Liver (tissue), 9 donors: ENCODE measurements around the gene RPTOR. TPM values are rescaled to one million over a fixed set of nuclear protein-coding genes. Genes with fewer than 3 reads are reported as not detected.

Experiments
- DNase-seq: peaks from one replicate; pipeline ENCODE4 v3.0.0-alpha.2; 2017; ENCODE audit warnings: low spot score
- H3K27ac ChIP-seq, 2 donors: one replicate each; pipeline ENCODE4 v1.7.0; 2013; ENCODE audit warnings: inconsistent platforms in 2 of 2, low read length in 2 of 2, control low read depth in 1 of 2, low read depth in 1 of 2, mild to moderate bottlenecking in 1 of 2
- H3K27me3 ChIP-seq, 4 donors: one replicate each; pipeline versions ENCODE4 v1.6.1 to v1.7.0; 2013; ENCODE audit warnings: low read length in 3 of 4, inconsistent platforms in 1 of 4, mild to moderate bottlenecking in 1 of 4, moderate library complexity in 1 of 4; ENCODE audit not compliant: control insufficient read depth in 4 of 4, insufficient read depth in 4 of 4
- H3K36me3 ChIP-seq, 4 donors: one replicate each; pipeline versions ENCODE4 v1.6.1 to v1.7.0; 2013; ENCODE audit warnings: low read length in 3 of 4, mild to moderate bottlenecking in 3 of 4, low read depth in 1 of 4, moderate library complexity in 1 of 4; ENCODE audit not compliant: control insufficient read depth in 4 of 4, insufficient read depth in 3 of 4
- H3K4me1 ChIP-seq, 4 donors: one replicate each; pipeline versions ENCODE4 v1.6.1 to v1.7.0; 2013; ENCODE audit warnings: low read length in 3 of 4, mild to moderate bottlenecking in 3 of 4, moderate library complexity in 1 of 4; ENCODE audit not compliant: control insufficient read depth in 4 of 4, insufficient read depth in 4 of 4
- H3K4me3 ChIP-seq, 3 donors: one replicate each; pipeline versions ENCODE4 v1.6.1 to v1.7.0; 2013; ENCODE audit warnings: low read length in 3 of 3, control low read depth in 1 of 3, low read depth in 1 of 3, mild to moderate bottlenecking in 1 of 3
- H3K9ac ChIP-seq, 2 donors: one replicate each; pipeline ENCODE4 v1.7.0; 2013; ENCODE audit warnings: low read length in 2 of 2, mild to moderate bottlenecking in 2 of 2, moderate library complexity in 2 of 2, control low read depth in 1 of 2, low read depth in 1 of 2
- H3K9me3 ChIP-seq, 4 donors: one replicate each; pipeline versions ENCODE4 v1.6.1 to v1.7.0; 2013; ENCODE audit warnings: low read length in 3 of 4; ENCODE audit not compliant: control insufficient read depth in 4 of 4
- ATF3 ChIP-seq: IDR thresholded peaks from 2 replicates; pipeline ENCODE4 v1.6.1; 2016; ENCODE audit warnings: antibody characterized with exemption
- EGR1 ChIP-seq, 2 donors: IDR thresholded peaks; 2 replicates each; pipeline ENCODE4 v1.6.1; 2016 to 2018; ENCODE audit warnings: antibody characterized with exemption in 2 of 2, low read depth in 2 of 2
- FOXA1 ChIP-seq: IDR thresholded peaks from 2 replicates; pipeline ENCODE4 v1.6.1; 2016; ENCODE audit warnings: antibody characterized with exemption
- GABPA ChIP-seq, 2 donors: IDR thresholded peaks in 1 of 2; conservative IDR thresholded peaks in 1 of 2; 2 replicates each; pipeline ENCODE4 v1.6.1; 2016; ENCODE audit warnings: antibody characterized with exemption in 2 of 2, mild to moderate bottlenecking in 1 of 2, moderate library complexity in 1 of 2
- HNF4A ChIP-seq, 2 donors: conservative IDR thresholded peaks; 2 replicates each; pipeline ENCODE4 v1.6.1; 2016; ENCODE audit warnings: antibody characterized with exemption in 2 of 2, mild to moderate bottlenecking in 2 of 2
- HNF4G ChIP-seq: IDR thresholded peaks from 2 replicates; pipeline ENCODE4 v1.6.1; 2016; ENCODE audit warnings: antibody characterized with exemption
- JUND ChIP-seq, 2 donors: IDR thresholded peaks; 2 replicates each; pipeline ENCODE4 v1.6.1; 2016; ENCODE audit warnings: antibody characterized with exemption in 2 of 2
- NR2F2 ChIP-seq: IDR thresholded peaks from 2 replicates; pipeline ENCODE4 v1.6.1; 2016; ENCODE audit warnings: antibody characterized with exemption
- RAD21 ChIP-seq, 2 donors: IDR thresholded peaks; 2 replicates each; pipeline ENCODE4 v1.6.1; 2016; ENCODE audit warnings: antibody characterized with exemption in 2 of 2, mild to moderate bottlenecking in 2 of 2
- RXRA ChIP-seq, 2 donors: IDR thresholded peaks; 2 replicates each; pipeline ENCODE4 v1.6.1; 2017 to 2018; ENCODE audit warnings: antibody characterized with exemption in 2 of 2, mild to moderate bottlenecking in 1 of 2
- SP1 ChIP-seq: IDR thresholded peaks from 2 replicates; pipeline ENCODE4 v1.6.1; 2018; ENCODE audit warnings: antibody characterized with exemption, mild to moderate bottlenecking
- TAF1 ChIP-seq: conservative IDR thresholded peaks from 2 replicates; pipeline ENCODE4 v1.6.1; 2016; ENCODE audit warnings: antibody characterized with exemption, mild to moderate bottlenecking
- YY1 ChIP-seq: IDR thresholded peaks from 2 replicates; pipeline ENCODE4 v1.6.1; 2016; ENCODE audit warnings: antibody characterized with exemption, mild to moderate bottlenecking
- WGBS: extraction: QIAGEN DNeasy Blood & Tissue Kit; methylation state at CpG from one replicate; pipeline ENCODE4 v1.1.7; 2013; 5-methylcytosine and 5-hydroxymethylcytosine counted together
- polyA plus RNA-seq, 2 donors: library from polyadenylated mRNA; stranded (reverse) in 1 of 2; unstranded in 1 of 2; fragments of 200-250 nt in 1 of 2; fragments of >200 nt in 1 of 2; fragmentation: Nextera tagmentation in 1 of 2; extraction: Ambion mirVana in 1 of 2; gene quantifications; one replicate each; pipeline versions ENCODE4 v1.2.1 to v1.2.3, GENCODE V29; 2013 to 2015
- total RNA-seq, 2 donors: library from RNA; depleted of rRNA; stranded (reverse); fragments of >200 nt; gene quantifications; one replicate each; pipeline ENCODE4 v1.2.3, GENCODE V29; 2014
- TF ChIP-seq, protein P1 (sequence below): fragments of 150-350 bp; IDR thresholded peaks from 2 replicates; pipeline ENCODE4 v1.5.1; 2017; ENCODE audit warnings: improper control_type of control experiment, low read depth, low read length; ENCODE audit not compliant: missing input control
- TF ChIP-seq, protein P2 (sequence below): IDR thresholded peaks from 2 replicates; pipeline ENCODE4 v1.6.1; 2016; ENCODE audit warnings: antibody characterized with exemption, mild to moderate bottlenecking
- TF ChIP-seq, protein P3 (sequence below): IDR thresholded peaks from 2 replicates; pipeline ENCODE4 v1.6.1; 2016; ENCODE audit warnings: antibody characterized with exemption
- TF ChIP-seq, protein P4 (sequence below): IDR thresholded peaks from 2 replicates; pipeline ENCODE4 v1.6.1; 2016; ENCODE audit warnings: antibody characterized with exemption
- donor health status: healthy.
- donor health status: healthy.
- donor health status: healthy.
- donor health status: healthy.
- donor health status: healthy.

Gene RPTOR
- total and polyA plus RNA-seq, 4 donors: 4.8 to 25.4 (median 11.6) TPM

DNA sequence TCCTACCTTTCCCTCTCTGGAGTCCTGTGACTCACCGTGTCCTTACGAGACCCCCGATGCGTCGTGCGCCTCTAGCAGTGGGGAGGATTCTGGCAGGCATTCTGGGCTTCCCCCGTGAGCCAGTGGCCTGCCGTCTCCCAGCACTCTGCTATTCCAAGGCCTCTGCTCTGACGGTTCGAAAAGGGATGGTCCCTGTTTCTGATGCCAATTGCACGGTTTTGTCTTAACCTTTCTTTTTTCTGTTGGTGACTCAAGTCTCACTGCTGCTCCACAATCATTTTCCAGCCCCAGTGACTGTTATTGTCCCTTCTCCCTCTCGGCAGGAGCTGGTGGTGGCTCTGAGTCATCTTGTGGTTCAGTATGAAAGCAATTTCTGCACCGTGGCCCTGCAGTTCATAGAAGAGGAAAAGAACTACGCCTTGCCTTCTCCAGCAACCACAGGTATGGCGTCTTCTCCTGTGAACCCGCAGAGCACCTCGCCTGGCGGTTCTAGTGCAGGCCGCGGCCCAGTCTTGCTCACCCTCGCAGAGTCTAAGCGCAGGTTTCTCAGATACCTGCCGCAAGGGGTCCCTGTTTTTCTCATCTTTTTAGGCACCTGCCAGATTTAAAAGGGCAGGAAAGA lies 346.9 kb downstream of the RPTOR start:
- H3K9ac ChIP-seq: no peak overlapping the region
- H3K36me3 ChIP-seq: peaks cover 7 to 36% (median 11%) of the 10 kb centered on the region in 4 donors
- H3K4me1 ChIP-seq: no peaks in the 10 kb centered on the region
- H3K27me3 ChIP-seq: no peaks in the 10 kb centered on the region
- H3K27ac ChIP-seq: no peak overlapping the region
- TF ChIP-seq RAD21 (IDR thresholded peaks at IDR 0.05) (no peak), YY1 (no peak), JUND (IDR thresholded peaks at IDR 0.05) (no peak), NR2F2 (no peak), HNF4A (conservative IDR thresholded peaks at IDR 0.05) (no peak), SP1 (no peak), HNF4G (no peak), FOXA1 (no peak), RXRA (IDR thresholded peaks at IDR 0.05) (no peak), ATF3 (no peak), GABPA (IDR thresholded peaks at IDR 0.05 in 1 of 2, conservative IDR thresholded peaks at IDR 0.05 in 1 of 2) (no peak), EGR1 (IDR thresholded peaks at IDR 0.05; ENCODE audit: low read depth in 2 of 2) (no peak)
- TF ChIP-seq, protein P1, sequence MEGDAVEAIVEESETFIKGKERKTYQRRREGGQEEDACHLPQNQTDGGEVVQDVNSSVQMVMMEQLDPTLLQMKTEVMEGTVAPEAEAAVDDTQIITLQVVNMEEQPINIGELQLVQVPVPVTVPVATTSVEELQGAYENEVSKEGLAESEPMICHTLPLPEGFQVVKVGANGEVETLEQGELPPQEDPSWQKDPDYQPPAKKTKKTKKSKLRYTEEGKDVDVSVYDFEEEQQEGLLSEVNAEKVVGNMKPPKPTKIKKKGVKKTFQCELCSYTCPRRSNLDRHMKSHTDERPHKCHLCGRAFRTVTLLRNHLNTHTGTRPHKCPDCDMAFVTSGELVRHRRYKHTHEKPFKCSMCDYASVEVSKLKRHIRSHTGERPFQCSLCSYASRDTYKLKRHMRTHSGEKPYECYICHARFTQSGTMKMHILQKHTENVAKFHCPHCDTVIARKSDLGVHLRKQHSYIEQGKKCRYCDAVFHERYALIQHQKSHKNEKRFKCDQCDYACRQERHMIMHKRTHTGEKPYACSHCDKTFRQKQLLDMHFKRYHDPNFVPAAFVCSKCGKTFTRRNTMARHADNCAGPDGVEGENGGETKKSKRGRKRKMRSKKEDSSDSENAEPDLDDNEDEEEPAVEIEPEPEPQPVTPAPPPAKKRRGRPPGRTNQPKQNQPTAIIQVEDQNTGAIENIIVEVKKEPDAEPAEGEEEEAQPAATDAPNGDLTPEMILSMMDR: no peak
- TF ChIP-seq, protein P2, sequence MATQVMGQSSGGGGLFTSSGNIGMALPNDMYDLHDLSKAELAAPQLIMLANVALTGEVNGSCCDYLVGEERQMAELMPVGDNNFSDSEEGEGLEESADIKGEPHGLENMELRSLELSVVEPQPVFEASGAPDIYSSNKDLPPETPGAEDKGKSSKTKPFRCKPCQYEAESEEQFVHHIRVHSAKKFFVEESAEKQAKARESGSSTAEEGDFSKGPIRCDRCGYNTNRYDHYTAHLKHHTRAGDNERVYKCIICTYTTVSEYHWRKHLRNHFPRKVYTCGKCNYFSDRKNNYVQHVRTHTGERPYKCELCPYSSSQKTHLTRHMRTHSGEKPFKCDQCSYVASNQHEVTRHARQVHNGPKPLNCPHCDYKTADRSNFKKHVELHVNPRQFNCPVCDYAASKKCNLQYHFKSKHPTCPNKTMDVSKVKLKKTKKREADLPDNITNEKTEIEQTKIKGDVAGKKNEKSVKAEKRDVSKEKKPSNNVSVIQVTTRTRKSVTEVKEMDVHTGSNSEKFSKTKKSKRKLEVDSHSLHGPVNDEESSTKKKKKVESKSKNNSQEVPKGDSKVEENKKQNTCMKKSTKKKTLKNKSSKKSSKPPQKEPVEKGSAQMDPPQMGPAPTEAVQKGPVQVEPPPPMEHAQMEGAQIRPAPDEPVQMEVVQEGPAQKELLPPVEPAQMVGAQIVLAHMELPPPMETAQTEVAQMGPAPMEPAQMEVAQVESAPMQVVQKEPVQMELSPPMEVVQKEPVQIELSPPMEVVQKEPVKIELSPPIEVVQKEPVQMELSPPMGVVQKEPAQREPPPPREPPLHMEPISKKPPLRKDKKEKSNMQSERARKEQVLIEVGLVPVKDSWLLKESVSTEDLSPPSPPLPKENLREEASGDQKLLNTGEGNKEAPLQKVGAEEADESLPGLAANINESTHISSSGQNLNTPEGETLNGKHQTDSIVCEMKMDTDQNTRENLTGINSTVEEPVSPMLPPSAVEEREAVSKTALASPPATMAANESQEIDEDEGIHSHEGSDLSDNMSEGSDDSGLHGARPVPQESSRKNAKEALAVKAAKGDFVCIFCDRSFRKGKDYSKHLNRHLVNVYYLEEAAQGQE: no peak
- no peak for DNase-seq
- H3K9me3 ChIP-seq: no peaks in the 10 kb centered on the region
- 85% methylated on average over 23 of the region's 23 CpGs for WGBS
- H3K4me3 ChIP-seq: no peak overlapping the region

GRCh38 chr17:80892019-80892855 lies 347.6 kb downstream of the RPTOR start:
- no peak overlapping the region for H3K9ac ChIP-seq
- H3K36me3 ChIP-seq: peaks cover 7 to 32% (median 11%) of the 10 kb centered on the region in 4 donors
- 88% methylated on average over 35 of the region's 35 CpGs for WGBS
- TF ChIP-seq, protein P3, sequence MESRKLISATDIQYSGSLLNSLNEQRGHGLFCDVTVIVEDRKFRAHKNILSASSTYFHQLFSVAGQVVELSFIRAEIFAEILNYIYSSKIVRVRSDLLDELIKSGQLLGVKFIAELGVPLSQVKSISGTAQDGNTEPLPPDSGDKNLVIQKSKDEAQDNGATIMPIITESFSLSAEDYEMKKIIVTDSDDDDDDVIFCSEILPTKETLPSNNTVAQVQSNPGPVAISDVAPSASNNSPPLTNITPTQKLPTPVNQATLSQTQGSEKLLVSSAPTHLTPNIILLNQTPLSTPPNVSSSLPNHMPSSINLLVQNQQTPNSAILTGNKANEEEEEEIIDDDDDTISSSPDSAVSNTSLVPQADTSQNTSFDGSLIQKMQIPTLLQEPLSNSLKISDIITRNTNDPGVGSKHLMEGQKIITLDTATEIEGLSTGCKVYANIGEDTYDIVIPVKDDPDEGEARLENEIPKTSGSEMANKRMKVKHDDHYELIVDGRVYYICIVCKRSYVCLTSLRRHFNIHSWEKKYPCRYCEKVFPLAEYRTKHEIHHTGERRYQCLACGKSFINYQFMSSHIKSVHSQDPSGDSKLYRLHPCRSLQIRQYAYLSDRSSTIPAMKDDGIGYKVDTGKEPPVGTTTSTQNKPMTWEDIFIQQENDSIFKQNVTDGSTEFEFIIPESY: no peak
- no peak for TF ChIP-seq HNF4A (conservative IDR thresholded peaks at IDR 0.05)
- TF ChIP-seq FOXA1: no peak
- no peak for TF ChIP-seq RAD21 (IDR thresholded peaks at IDR 0.05)
- no peak for TF ChIP-seq JUND (IDR thresholded peaks at IDR 0.05)
- TF ChIP-seq NR2F2: no peak
- TF ChIP-seq, protein P1: no peak
- TF ChIP-seq, protein P4, sequence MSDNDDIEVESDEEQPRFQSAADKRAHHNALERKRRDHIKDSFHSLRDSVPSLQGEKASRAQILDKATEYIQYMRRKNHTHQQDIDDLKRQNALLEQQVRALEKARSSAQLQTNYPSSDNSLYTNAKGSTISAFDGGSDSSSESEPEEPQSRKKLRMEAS: no peak
- TF ChIP-seq TAF1: no peak
- no peak for TF ChIP-seq ATF3

More at GRCh38 chr17:80892019-80892855, 347.6 kb downstream of the RPTOR start:
- no peak for DNase-seq
- H3K27ac ChIP-seq: no peak overlapping the region
- no peaks in the 10 kb centered on the region for H3K9me3 ChIP-seq
- H3K4me1 ChIP-seq: no peaks in the 10 kb centered on the region
- no peaks in the 10 kb centered on the region for H3K27me3 ChIP-seq
- H3K4me3 ChIP-seq: no peak overlapping the region
